Duodenal mucosa (tissue), 2 donors: Measurements from ENCODE around the gene SLC22A2.

ENCODE experiments used
- H3K27ac ChIP-seq: one replicate; pipeline ENCODE4 v1.7.0; 2013; ENCODE audit warnings: low read depth, low read length
- H3K27me3 ChIP-seq, 2 donors: one replicate each; pipeline ENCODE4 v1.7.0; 2013; ENCODE audit warnings: low read length in 2 of 2, control low read depth in 1 of 2; ENCODE audit not compliant: insufficient read depth in 2 of 2, control insufficient read depth in 1 of 2
- H3K36me3 ChIP-seq, 2 donors: one replicate each; pipeline ENCODE4 v1.7.0; 2013; ENCODE audit warnings: low read length in 2 of 2, control low read depth in 1 of 2; ENCODE audit not compliant: insufficient read depth in 2 of 2, control insufficient read depth in 1 of 2
- H3K4me1 ChIP-seq, 2 donors: one replicate each; pipeline ENCODE4 v1.7.0; 2013; ENCODE audit warnings: low read length in 2 of 2, control low read depth in 1 of 2; ENCODE audit not compliant: insufficient read depth in 2 of 2, control insufficient read depth in 1 of 2
- H3K4me3 ChIP-seq, 2 donors: one replicate each; pipeline ENCODE4 v1.7.0; 2013; ENCODE audit warnings: low read length in 2 of 2, low read depth in 1 of 2
- H3K9ac ChIP-seq, 2 donors: one replicate each; pipeline ENCODE4 v1.7.0; 2013; ENCODE audit warnings: low read length in 2 of 2, low read depth in 1 of 2
- H3K9me3 ChIP-seq, 2 donors: one replicate each; pipeline ENCODE4 v1.7.0; 2013; ENCODE audit warnings: low read length in 2 of 2, control low read depth in 1 of 2; ENCODE audit not compliant: control insufficient read depth in 1 of 2

SLC22A2 gene

DNA sequence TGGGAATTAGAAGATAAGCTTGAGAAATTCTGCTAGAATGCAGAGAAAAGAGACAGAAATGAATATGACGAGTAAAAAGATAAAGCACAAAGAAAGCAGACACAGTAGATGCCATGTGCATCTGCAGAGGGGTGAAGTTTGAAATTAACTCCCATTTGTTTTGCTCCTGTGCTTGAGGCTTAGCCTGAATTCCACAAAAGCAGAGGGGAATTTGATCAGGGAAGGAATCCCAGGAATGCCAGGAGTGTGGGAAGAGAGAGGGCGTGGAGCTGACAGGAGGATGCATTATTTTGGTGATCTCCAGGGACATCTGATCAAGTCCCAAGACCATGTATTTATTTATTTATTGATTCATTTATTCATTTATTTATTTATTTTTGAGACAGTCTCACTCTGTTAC lies 81.4 kb downstream of the SLC22A2 start:
- no peak overlapping the region for H3K9ac ChIP-seq
- H3K27me3 ChIP-seq = no peaks in the 10 kb centered on the region
- H3K9me3 ChIP-seq = no peaks in the 10 kb centered on the region
- H3K27ac ChIP-seq = no peak overlapping the region
- H3K4me3 ChIP-seq = no peak overlapping the region
- no peaks in the 10 kb centered on the region for H3K36me3 ChIP-seq
- H3K4me1 ChIP-seq = no peaks in the 10 kb centered on the region

DNA sequence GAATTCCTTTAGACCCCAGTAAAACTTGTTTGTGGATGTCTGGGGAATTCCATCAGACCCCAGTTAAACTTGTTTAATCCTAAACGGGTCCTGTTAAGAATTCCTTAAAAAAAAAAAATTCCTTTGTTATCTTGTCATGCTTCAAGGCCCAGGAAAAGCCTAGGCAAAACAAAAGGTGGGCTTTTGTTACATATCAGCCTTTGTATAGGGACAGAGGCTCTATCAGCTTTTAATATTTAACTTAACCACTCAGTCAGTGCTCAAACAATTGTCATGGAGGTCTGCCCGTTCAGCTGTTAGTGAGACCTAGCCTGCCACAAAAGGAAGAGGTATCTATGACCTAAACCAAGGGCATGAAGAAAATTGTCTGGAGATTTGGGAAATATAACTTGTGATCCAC lies 83.9 kb downstream of the SLC22A2 start:
- Histone ChIP-seq H3K36me3 (no peaks in the 10 kb centered on the region), H3K4me3 (no peak overlapping the region), H3K4me1 (no peaks in the 10 kb centered on the region), H3K27ac (no peak overlapping the region), H3K9me3 (no peaks in the 10 kb centered on the region), H3K27me3 (no peaks in the 10 kb centered on the region), H3K9ac (no peak overlapping the region)

DNA sequence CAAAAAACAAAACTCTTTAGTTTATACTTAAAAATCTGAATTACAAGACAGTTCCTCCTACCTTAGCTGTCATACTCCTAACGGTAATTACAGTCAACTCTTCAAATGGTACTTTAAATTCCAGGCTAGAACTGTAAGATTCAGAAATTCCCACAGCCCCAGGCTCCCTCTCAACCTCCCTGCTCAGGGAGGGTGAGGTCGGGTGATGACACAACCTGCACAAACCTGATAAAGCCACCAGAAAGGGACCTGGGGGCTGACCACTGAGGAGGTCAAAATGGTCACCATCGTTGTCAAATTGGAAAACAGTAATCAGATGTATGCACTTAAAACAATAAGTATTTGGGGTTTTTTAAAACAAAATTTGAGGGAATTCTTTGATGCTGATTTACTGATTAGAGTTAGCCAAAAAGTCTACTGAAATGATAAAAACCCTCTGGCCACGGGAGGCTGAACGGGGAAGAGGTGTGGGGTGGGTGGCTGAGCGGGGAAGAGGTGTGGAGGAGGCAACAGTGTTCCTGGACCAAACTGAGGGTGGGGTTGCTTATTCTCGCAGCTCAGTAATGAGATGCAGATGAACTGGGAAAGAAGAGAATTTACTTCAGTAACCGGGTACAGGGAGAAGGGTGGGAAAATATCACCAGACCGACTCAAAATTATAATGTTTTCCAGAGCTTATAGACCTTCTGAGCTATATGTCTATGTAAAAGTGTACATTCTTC lies 84.7 kb downstream of the SLC22A2 start:
- Histone ChIP-seq H3K27me3 (no peaks in the 10 kb centered on the region), H3K4me3 (no peak overlapping the region), H3K27ac (no peak overlapping the region), H3K9me3 (no peaks in the 10 kb centered on the region), H3K4me1 (no peaks in the 10 kb centered on the region), H3K9ac (no peak overlapping the region), H3K36me3 (no peaks in the 10 kb centered on the region)

DNA sequence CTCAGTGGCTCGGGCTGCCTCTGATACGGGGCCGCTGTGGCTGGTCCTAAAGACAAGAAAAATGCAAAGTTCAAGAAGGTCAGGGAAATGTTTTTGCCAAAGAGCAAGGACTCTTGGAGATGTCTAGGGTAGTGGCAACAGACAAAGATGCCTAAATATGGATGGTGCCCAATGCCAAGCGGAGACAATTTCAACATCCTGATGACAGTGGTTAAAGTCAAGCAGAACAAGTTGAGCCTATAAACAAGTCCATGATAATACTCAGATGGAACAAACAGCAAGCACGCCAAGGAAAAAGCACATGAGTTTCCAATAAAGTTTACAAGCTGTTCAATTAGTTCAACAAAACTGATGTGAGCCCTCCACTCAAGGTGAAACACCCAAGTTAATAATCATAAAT lies 85.9 kb downstream of the SLC22A2 start:
- peaks cover 3 to 8% of the 10 kb centered on the region in 2 donors for H3K4me1 ChIP-seq
- no peak overlapping the region for H3K4me3 ChIP-seq
- H3K36me3 ChIP-seq = no peaks in the 10 kb centered on the region
- H3K27ac ChIP-seq = no peak overlapping the region
- no peak overlapping the region for H3K9ac ChIP-seq
- no peaks in the 10 kb centered on the region for H3K9me3 ChIP-seq
- H3K27me3 ChIP-seq = no peaks in the 10 kb centered on the region

DNA sequence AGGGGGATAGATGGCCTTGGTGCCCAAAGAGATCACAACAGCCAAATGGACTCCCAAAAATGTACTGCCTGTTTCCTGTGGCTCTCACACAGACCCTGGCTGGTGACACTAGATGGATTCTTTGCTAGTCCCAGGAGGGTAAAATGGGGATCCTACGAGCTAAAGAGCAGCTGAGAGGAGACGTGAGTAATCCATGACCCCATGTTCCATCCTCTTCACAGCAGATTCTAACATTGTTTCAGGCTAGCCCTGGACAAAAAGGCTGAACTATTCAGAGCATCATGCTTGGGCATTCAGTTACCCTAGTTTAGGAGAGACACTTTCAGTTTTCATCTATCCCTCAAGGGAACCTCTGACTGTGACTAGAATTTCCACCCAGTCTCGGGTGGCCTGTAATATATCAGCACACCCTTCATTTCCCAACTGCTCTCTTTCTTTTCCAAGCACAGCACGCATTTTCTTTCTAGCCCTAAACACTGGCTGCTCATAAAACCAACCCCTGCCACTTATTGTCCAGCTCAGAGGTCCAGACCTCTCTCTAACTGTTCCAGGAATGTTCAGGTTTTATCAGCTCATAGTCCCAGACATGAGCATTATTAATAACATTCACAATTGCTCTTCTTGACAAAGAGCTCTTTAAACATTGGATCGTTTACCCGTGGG lies 88.5 kb downstream of the SLC22A2 start:
- Histone ChIP-seq H3K4me1 (peaks cover 8 to 9% of the 10 kb centered on the region in 2 donors), H3K36me3 (no peaks in the 10 kb centered on the region), H3K4me3 (no peak overlapping the region), H3K9ac (no peak overlapping the region), H3K9me3 (no peaks in the 10 kb centered on the region), H3K27me3 (no peaks in the 10 kb centered on the region), H3K27ac (no peak overlapping the region)

DNA sequence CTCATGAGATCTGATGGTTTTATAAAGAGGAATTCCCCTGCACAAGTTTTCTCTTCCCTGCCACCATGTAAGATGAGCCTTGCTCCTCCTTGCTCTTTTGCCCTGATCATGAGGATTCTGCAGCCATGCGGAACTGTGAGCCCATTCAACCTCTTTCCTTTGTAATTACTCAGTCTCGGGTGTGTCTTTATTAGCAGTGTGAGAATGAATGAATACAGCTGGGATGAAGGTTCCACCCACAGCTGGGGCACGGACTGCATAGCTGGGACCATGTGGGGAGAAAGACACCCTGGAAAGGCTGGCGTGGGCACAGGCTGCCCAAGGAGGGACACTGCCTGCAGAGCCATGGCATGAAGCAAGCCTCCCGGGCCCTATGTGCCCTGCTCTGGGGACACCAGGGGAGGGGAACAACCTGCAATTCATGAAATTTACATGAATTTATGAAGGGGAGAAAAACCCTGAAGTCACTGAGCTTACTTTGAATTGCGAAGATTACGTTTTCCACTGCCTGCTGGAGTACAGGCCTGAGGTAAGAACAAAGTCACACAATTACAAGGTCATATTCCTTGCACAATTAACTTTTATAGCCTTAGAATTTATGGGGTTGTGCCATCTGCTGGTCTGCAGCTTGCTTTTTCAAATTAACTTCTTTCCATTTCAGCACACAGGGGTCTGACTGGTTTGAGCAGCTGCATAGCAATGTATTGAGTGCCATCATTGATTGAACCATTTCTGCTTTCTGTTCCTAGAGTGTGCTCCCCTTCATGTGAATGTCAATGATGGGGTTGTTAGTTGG lies 90.8 kb downstream of the SLC22A2 start:
- Histone ChIP-seq H3K27ac (no peak overlapping the region), H3K9me3 (no peaks in the 10 kb centered on the region)

More for the DNA sequence above, 90.8 kb downstream of the SLC22A2 start:
- Histone ChIP-seq H3K27me3 (no peaks in the 10 kb centered on the region), H3K9ac (no peak overlapping the region), H3K4me3 (no peak overlapping the region), H3K36me3 (no peaks in the 10 kb centered on the region), H3K4me1 (peaks cover 8 to 9% of the 10 kb centered on the region in 2 donors)
